PFSK-1 (cell line): ENCODE results near the gene RDH13.

Source experiments
- FOXP2 ChIP-seq: optimal IDR thresholded peaks from 2 replicates; pipeline ENCODE3; 2011; ENCODE audit warnings: borderline replicate concordance, control low read depth, inconsistent platforms; ENCODE audit not compliant: insufficient read depth; ENCODE audit errors: extremely low read length, extremely low read depth
- POLR2AphosphoS5 ChIP-seq: IDR thresholded peaks from 2 replicates; pipeline ENCODE4 v1.6.1; 2012; ENCODE audit warnings: low read depth, mild to moderate bottlenecking, control low read depth, low read length, moderate library complexity
- REST ChIP-seq, 2 experiments: IDR thresholded peaks; 2 replicates each; pipeline versions ENCODE4 v1.6.1 to v1.8.0; 2011 to 2012; ENCODE audit warnings: low read depth in 2 of 2, low read length in 2 of 2, control low read depth in 1 of 2, inconsistent platforms in 1 of 2, mild to moderate bottlenecking in 1 of 2, moderate library complexity in 1 of 2; ENCODE audit not compliant: insufficient read depth in 1 of 2
- SIN3A ChIP-seq: IDR thresholded peaks from 2 replicates; pipeline ENCODE4 v1.6.1; 2012; ENCODE audit warnings: mild to moderate bottlenecking, low read length, moderate library complexity, borderline replicate concordance; ENCODE audit not compliant: insufficient read depth
- TAF1 ChIP-seq: IDR thresholded peaks from 2 replicates; pipeline ENCODE4 v1.6.1; 2012; ENCODE audit warnings: low read length, control low read depth, borderline replicate concordance; ENCODE audit not compliant: insufficient read depth

- TF ChIP-seq REST (IDR thresholded peaks at IDR 0.05; ENCODE audit: insufficient read depth in 1 of 2, low read depth in 2 of 2, low read length in 2 of 2), result no peak
- TF ChIP-seq TAF1, result no peak
- TF ChIP-seq POLR2AphosphoS5, result no peak
- no peak for TF ChIP-seq SIN3A
- no peak for TF ChIP-seq FOXP2
Measured at GRCh38 chr19:54995561-54995960, 67.4 kb downstream of the RDH13 start.
